Mesothelial cell of epicardium (in vitro differentiated cells): ENCODE results near the gene PLEKHH2. TPM values are rescaled to one million over a fixed set of nuclear protein-coding genes. Genes with fewer than 3 reads are reported as not detected.

ENCODE experiments used
- DNase-seq, 2 experiments: peaks; one replicate each; pipeline ENCODE4 v3.0.0; 2021; ENCODE audit warnings: low spot score in 2 of 2; ENCODE audit not compliant: unreplicated experiment in 2 of 2
- H3K27ac Mint-ChIP-seq: 2 replicates; pipeline ENCODE4 v1.8.0; 2021; ENCODE audit warnings: mixed read lengths
- H3K27me3 Mint-ChIP-seq: 2 replicates; pipeline ENCODE4 v1.8.0; 2021; ENCODE audit warnings: low read depth, mixed read lengths
- H3K36me3 Mint-ChIP-seq: 2 replicates; pipeline ENCODE4 v1.8.0; 2021; ENCODE audit warnings: mixed read lengths
- H3K4me1 Mint-ChIP-seq: 2 replicates; pipeline ENCODE4 v1.8.0; 2021; ENCODE audit warnings: mixed read lengths
- H3K4me3 Mint-ChIP-seq: 2 replicates; pipeline ENCODE4 v1.8.0; 2021; ENCODE audit warnings: mild to moderate bottlenecking, moderate library complexity, mixed read lengths
- H3K9me3 Mint-ChIP-seq: 2 replicates; pipeline ENCODE4 v1.8.0; 2021; ENCODE audit warnings: mixed read lengths
- CTCF ChIP-seq: fragments of 200-600 bp; sonication (generic); IDR thresholded peaks from one replicate; pipeline ENCODE4 v1.5.0; 2021; ENCODE audit warnings: antibody characterized with exemption; ENCODE audit not compliant: unreplicated experiment
- total RNA-seq: library from RNA; stranded (reverse); gene quantifications from 3 replicates; pipeline ENCODE4 v1.2.1, GENCODE V29; 2021

Gene PLEKHH2
- total RNA-seq, 1 donor from 2014 or later: 12.0 TPM

DNA sequence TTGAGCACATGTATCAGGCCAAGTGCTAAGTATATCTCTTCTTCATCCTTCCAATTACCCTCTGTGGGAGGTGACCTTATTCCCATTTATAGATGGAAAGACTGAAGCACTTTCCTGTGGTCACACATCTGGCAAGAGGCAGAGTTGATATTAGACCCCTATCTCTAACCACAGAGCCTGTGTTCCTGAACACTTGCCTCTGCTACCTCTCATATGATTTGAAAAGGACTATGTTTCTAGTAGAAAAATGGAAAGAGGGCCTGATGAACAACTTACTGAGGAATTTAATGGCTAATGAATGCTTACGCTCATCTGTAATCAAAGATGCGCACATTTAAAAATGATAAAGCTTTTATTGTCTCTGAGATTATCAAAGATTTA is 90.6 kb downstream of the PLEKHH2 start:
- no peak for TF ChIP-seq CTCF
- Mint-ChIP-seq H3K27ac (no peak overlapping the region), H3K9me3 (no peaks in the 10 kb centered on the region), H3K27me3 (no peaks in the 10 kb centered on the region), H3K4me3 (no peak overlapping the region), H3K4me1 (peaks cover 23% of the 10 kb centered on the region), H3K36me3 (peaks cover 2% of the 10 kb centered on the region)
- DNase-seq: no peak

DNA sequence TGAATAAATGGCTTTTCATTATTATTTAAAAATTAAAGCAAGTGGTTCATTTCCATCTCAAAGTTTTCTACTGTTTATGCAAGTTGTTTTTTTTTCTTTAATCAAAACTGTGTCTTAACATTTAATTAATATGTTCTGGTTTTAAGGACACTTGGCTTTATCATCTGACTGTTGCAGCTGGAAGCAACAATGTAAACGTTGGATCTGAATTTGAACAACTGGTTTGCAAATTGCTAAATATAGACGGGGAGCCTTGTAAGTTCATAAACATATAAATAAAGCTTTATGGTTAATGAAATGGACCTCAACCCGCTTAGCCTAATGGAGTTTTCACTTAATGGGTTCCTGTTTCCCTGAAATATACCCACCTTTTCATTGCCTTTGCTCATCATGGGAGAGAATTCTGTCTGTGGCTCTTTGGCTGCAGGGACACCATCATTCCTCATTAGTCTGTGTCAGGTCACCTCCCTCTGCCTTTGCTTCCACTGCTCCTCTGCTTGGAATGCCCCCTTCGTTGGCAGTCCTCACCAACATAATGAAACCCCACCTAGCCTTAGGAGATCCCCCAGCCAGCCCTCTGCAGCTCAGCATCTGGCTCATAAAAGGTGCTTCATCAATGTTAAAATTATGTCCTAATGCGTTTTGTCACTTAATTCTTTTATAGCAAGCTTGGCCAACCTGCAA is 92.6 kb downstream of the PLEKHH2 start:
- H3K4me1 Mint-ChIP-seq: peaks cover 10% of the 10 kb centered on the region
- H3K36me3 Mint-ChIP-seq: peaks cover 2% of the 10 kb centered on the region
- no peaks in the 10 kb centered on the region for H3K9me3 Mint-ChIP-seq
- no peak for DNase-seq
- no peaks in the 10 kb centered on the region for H3K27me3 Mint-ChIP-seq
- H3K27ac Mint-ChIP-seq: no peak overlapping the region
- no peak for TF ChIP-seq CTCF
- no peak overlapping the region for H3K4me3 Mint-ChIP-seq

DNA sequence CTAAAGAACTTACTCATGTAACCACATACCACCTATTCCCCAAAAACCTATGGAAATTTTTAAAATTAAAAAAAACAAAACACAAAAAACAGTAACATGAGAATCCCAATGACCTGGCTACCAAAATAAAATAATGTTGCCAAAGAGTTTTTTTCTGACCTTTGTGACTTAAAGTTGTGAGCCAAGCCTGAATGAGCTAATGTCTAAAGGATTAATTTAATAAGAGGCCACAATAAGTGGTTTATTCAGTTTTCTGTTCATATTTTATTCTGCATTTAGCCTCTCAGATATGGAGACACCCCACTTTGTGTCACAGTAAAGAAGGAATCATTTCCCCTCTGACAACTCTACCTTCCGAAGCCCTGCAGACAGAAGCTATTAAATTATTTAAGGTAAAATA is 94.2 kb downstream of the PLEKHH2 start:
- no peak overlapping the region for H3K4me3 Mint-ChIP-seq
- no peaks in the 10 kb centered on the region for H3K27me3 Mint-ChIP-seq
- no peak overlapping the region for H3K27ac Mint-ChIP-seq
- no peak for DNase-seq
- TF ChIP-seq CTCF: no peak
- H3K36me3 Mint-ChIP-seq: peaks cover 2% of the 10 kb centered on the region
- no peaks in the 10 kb centered on the region for H3K9me3 Mint-ChIP-seq
- no peaks in the 10 kb centered on the region for H3K4me1 Mint-ChIP-seq

GRCh38 chr2:43736637-43737036 is 99.6 kb downstream of the PLEKHH2 start:
- Mint-ChIP-seq H3K36me3 (no peaks in the 10 kb centered on the region), H3K4me1 (peaks cover 4% of the 10 kb centered on the region), H3K9me3 (no peaks in the 10 kb centered on the region), H3K4me3 (no peak overlapping the region), H3K27ac (no peak overlapping the region), H3K27me3 (no peaks in the 10 kb centered on the region)
- no peak for TF ChIP-seq CTCF
- DNase-seq: no peak

DNA sequence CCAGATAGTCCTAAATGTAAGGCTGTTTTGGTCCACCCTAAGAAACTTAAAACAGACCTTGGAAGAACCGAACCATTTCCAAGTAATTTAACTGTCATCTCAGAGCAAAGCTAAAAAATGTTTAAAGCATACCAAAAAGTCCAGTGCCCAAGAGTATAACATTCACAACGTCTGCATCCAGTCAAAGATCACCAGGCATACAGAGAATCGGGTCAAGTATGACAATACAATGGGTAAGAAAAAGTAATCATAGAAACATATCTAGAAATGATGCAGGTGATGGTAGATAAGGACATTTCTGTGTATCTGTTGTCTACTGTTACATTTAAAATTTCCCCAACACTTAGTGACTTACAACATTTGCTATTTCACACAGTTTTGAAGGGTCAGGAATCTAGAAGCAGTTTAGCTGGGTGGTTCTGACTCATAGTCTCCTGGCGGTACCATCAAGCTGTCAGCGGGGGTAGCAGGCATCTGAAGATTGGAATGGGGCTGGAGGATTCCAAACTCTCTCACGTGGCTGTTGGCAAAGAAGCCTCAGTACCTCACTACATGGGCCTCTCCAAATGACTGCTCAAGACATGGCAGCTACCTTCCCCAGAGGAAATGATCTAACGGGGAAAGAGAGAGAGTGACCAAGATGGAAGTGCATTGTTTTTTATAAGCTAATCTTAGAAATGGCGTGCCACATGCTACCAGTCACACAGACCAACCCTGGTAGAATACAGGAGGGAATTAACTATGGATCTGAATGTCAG is 100.2 kb downstream of the PLEKHH2 start:
- no peaks in the 10 kb centered on the region for H3K27me3 Mint-ChIP-seq
- DNase-seq: no peak
- peaks cover 4% of the 10 kb centered on the region for H3K4me1 Mint-ChIP-seq
- peak overlapping the region; percentile 11 for H3K27ac Mint-ChIP-seq
- no peaks in the 10 kb centered on the region for H3K9me3 Mint-ChIP-seq
- no peak overlapping the region for H3K4me3 Mint-ChIP-seq
- H3K36me3 Mint-ChIP-seq: no peaks in the 10 kb centered on the region
- no peak for TF ChIP-seq CTCF
